T-helper 2 cell treated with Interferon-gamma antibody and Interleukin-4, amounts not matched to agents 5 μg/mL and 100 μg/mL, for 36 hours (primary cell): ENCODE data around the gene C14orf93.
A peak's percentile ranks its signal among the peaks of the same experiment; 100 is the strongest.

Source experiments
- DNase-seq: peaks from one replicate; pipeline ENCODE4 v3.0.0; 2021; ENCODE audit warnings: low spot score
- H3K27ac Mint-ChIP-seq: one replicate; pipeline ENCODE4 v1.8.0; 2021; ENCODE audit warnings: mild to moderate bottlenecking, mixed read lengths
- H3K27me3 Mint-ChIP-seq: one replicate; pipeline ENCODE4 v1.8.0; 2021; ENCODE audit warnings: low read depth, mixed read lengths
- H3K36me3 Mint-ChIP-seq: one replicate; pipeline ENCODE4 v1.8.0; 2021; ENCODE audit warnings: low read depth, mixed read lengths
- H3K4me1 Mint-ChIP-seq: one replicate; pipeline ENCODE4 v1.8.0; 2021; ENCODE audit warnings: low read depth, mixed read lengths
- H3K4me3 Mint-ChIP-seq: one replicate; pipeline ENCODE4 v1.8.0; 2022; ENCODE audit warnings: mild to moderate bottlenecking, moderate library complexity, mixed read lengths
- H3K9me3 Mint-ChIP-seq: one replicate; pipeline ENCODE4 v1.8.0; 2021; ENCODE audit warnings: mixed read lengths

Gene C14orf93

DNA sequence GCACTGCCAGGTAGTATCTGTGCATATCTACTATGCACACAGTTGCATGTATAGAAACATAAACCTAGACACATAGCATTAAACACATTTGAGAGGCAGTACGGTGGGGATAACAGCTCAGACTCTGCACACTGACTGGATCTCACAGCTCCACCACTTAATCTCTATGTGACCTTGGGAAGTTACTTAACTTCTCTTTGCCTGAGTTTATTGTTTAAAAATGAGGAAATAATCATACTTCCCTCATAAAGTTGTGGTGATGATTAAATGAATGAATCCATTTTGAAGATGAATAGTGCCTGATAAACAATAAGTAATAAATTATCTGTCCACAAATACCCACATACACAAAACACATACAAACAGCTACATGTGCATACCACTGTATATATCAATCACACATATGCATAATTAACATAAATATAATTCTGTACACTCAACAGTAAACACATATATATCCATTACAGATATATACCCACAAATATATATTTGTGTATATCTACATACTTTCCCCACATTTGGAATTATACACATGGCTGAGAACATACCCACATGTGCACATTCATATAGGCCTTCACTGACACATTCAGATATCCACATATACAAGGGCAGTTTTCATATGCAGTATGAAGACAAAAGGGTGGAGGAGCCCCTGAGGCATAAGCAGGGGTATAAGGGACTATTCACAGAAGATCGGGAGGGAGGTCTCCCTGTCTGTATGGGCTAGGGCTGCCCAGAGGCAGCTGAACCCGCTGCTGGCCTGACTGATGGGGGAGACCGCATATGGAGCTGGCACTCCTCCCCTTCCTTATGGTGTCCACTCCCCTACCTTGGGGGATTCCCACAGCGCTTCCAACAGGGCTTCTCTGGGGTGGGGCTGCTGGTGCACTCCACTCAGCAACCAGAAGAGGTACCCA is 41.5 kb upstream of the C14orf93 start:
- peaks cover 3% of the 10 kb centered on the region for H3K27me3 Mint-ChIP-seq
- H3K9me3 Mint-ChIP-seq, result no peaks in the 10 kb centered on the region
- H3K4me3 Mint-ChIP-seq, result no peak overlapping the region
- H3K36me3 Mint-ChIP-seq, result no peaks in the 10 kb centered on the region
- DNase-seq, result no peak
- no peak overlapping the region for H3K27ac Mint-ChIP-seq
- H3K4me1 Mint-ChIP-seq, result peaks cover 5% of the 10 kb centered on the region

DNA sequence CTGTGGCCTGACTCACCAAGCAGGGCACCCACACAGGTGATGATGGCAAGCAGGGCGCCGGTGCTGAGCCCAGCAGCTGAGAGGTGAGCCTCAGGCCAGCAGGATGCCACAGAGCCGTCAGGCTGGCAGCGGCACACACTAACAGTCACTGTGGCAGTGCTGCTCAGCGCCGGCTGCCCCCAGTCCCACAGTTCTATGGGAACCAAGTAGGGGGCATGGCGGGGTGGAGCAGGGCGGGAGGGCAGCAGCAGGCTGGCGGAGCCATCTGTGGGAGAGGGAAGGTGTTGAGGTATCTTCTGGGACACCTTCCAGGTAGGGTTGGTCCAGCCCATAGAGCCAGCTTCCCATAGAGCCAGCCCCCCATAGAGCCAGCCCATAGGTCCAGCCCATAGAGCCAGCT is 39.1 kb upstream of the C14orf93 start:
- no peak overlapping the region for H3K4me3 Mint-ChIP-seq
- no peaks in the 10 kb centered on the region for H3K36me3 Mint-ChIP-seq
- no peaks in the 10 kb centered on the region for H3K4me1 Mint-ChIP-seq
- no peaks in the 10 kb centered on the region for H3K9me3 Mint-ChIP-seq
- no peak for DNase-seq
- H3K27ac Mint-ChIP-seq, result no peak overlapping the region
- H3K27me3 Mint-ChIP-seq, result no peaks in the 10 kb centered on the region

DNA sequence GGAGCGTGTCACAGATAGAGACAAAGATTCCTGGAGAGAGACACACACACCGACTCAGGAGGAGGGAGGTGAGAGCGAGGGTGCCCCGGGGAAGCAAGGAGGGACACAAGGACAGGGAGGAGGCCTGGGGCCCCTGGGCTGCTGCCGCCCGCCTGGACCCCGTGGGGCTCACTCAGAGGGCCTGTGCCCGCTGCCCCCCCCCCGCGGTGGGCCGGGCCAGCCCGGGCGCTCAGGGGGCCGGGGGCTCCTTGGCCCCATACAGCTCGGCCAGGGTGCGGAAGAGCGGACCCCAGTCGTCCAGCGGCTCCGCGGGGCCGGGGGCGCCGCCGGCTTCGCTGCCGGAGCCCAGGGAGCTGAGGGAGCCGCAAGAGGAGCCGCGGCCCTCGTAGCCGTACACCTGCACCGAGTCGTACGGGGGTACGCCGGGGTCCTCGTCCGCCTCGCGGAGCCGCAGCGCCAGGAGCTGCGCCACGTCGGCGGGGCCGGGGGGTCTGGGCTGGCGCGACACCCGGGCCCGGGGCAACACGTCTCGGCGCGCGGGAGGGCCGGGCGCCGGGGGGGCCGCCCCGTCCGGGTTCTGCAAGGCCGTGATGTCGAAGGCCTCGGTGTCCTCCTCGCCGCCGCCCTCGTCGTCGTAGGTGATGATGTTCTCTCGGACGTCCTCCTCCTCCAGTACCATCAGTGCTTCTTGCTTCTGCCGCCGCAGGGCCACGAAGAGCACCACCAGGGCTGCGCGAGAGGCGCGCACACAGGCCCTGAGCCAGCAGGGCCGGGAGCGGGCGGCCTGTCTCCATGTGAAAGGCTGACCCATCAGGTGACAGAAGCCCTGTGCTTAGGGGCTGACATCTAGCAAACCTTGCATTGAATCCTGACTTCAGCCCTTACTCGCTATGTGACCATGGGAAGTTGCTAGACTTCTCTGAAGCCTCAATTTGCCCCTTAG is 38.1 kb upstream of the C14orf93 start:
- no peak overlapping the region for H3K27ac Mint-ChIP-seq
- no peaks in the 10 kb centered on the region for H3K36me3 Mint-ChIP-seq
- no peak overlapping the region for H3K4me3 Mint-ChIP-seq
- no peaks in the 10 kb centered on the region for H3K9me3 Mint-ChIP-seq
- no peak for DNase-seq
- H3K4me1 Mint-ChIP-seq, result no peaks in the 10 kb centered on the region
- H3K27me3 Mint-ChIP-seq, result no peaks in the 10 kb centered on the region

DNA sequence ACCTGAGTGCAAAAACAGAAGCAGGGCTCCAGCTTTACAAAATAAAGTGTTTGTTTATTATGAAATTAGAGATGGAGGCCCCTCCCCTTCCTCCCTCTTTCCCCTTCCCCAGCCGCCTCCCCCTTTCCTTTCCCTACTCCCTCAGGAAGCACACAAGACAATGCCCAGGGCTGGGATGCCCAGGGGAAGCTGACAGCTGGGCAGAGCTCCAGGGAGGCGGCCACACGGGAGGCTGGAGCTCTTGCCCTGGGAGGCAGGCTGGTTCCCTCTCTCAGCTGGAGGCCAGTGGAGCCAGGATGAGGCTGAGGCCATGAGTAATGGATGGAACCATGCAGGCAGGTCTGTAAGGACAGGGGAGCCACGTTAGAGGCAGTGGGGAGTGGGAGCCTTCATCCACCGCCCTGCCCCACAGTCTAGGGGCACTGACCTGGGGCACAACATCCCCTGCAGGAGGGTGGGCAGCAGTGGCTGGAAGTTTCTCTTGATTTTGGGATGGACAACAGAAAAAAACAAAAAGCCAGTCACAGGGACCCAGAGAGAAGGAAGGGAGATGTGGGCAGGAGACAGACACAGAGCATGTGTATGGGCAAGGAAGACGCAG is 37.2 kb upstream of the C14orf93 start:
- H3K27ac Mint-ChIP-seq, result no peak overlapping the region
- no peaks in the 10 kb centered on the region for H3K36me3 Mint-ChIP-seq
- no peak overlapping the region for H3K4me3 Mint-ChIP-seq
- no peaks in the 10 kb centered on the region for H3K27me3 Mint-ChIP-seq
- DNase-seq, result no peak
- H3K4me1 Mint-ChIP-seq, result no peaks in the 10 kb centered on the region
- H3K9me3 Mint-ChIP-seq, result no peaks in the 10 kb centered on the region

- no peaks in the 10 kb centered on the region for H3K4me1 Mint-ChIP-seq
- DNase-seq, result no peak
- H3K4me3 Mint-ChIP-seq, result no peak overlapping the region
- H3K36me3 Mint-ChIP-seq, result no peaks in the 10 kb centered on the region
- H3K27ac Mint-ChIP-seq, result no peak overlapping the region
- H3K9me3 Mint-ChIP-seq, result no peaks in the 10 kb centered on the region
- no peaks in the 10 kb centered on the region for H3K27me3 Mint-ChIP-seq
These were observed 35.7 kb upstream of the C14orf93 start for GRCh38 chr14:23045419-23046357.

- Mint-ChIP-seq H3K4me1 (no peaks in the 10 kb centered on the region), H3K9me3 (no peaks in the 10 kb centered on the region), H3K27me3 (no peaks in the 10 kb centered on the region), H3K27ac (no peak overlapping the region), H3K36me3 (no peaks in the 10 kb centered on the region), H3K4me3 (no peak overlapping the region)
- no peak for DNase-seq
These were observed 34.9 kb upstream of the C14orf93 start for GRCh38 chr14:23044840-23045239.

DNA sequence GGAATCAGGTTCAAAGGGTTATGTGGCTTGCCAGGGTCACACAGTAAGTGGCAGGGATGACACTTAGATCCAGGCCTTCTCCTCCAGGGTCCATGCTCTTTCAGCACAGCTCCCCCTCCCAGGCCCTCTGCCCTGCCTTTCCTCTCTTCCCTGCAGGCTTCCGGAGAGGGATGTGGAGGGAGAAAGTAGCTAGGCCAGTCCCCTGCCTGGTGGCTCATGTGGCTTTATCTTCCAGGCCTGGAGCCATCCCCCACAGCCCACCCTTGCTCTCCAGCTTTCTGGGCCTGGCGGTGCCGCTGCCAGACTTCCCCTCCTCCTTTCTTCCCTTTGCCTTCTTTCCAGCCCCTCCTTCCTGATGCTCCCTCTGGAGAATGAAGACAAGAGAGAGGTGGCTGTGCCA is 33.8 kb upstream of the C14orf93 start:
- no peaks in the 10 kb centered on the region for H3K4me1 Mint-ChIP-seq
- no peak for DNase-seq

DNA sequence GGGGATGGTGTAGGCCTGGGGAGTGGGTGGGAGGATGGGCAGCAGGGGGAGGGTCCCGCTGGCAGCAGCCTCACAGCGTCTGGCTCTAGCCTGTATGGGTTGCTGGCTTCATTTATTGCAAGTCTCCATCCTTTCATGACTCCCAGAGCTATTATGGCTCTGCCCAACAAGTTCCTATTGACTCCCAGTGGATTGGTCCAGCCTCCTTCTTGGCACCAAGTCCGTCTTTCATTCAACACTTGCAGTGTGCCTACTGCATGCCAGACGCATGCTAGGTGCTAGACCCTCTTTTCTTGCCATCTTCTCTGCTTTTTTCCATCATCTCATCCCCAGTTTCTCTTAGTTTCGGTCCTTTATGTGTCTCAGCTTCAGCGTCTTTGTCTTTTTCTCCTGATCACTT is 33.2 kb upstream of the C14orf93 start:
- no peak overlapping the region for H3K4me3 Mint-ChIP-seq
- H3K9me3 Mint-ChIP-seq, result no peaks in the 10 kb centered on the region
- H3K36me3 Mint-ChIP-seq, result no peaks in the 10 kb centered on the region
- DNase-seq, result no peak
- no peaks in the 10 kb centered on the region for H3K27me3 Mint-ChIP-seq
- no peak overlapping the region for H3K27ac Mint-ChIP-seq
- H3K4me1 Mint-ChIP-seq, result no peaks in the 10 kb centered on the region

More for the DNA sequence above, 33.8 kb upstream of the C14orf93 start:
- Mint-ChIP-seq H3K9me3 (no peaks in the 10 kb centered on the region), H3K27me3 (no peaks in the 10 kb centered on the region), H3K4me3 (no peak overlapping the region), H3K27ac (no peak overlapping the region), H3K36me3 (no peaks in the 10 kb centered on the region)

GRCh38 chr14:23042162-23042965 is 32.4 kb upstream of the C14orf93 start, which contains the start of gene PSMB11:
Gene PSMB11, plus strand, starts transcription at chr14:23042212. Its CDS starts 14 bp downstream, at chr14:23042226.
- no peak within 1 kb of the TSS for H3K27ac Mint-ChIP-seq

DNA sequence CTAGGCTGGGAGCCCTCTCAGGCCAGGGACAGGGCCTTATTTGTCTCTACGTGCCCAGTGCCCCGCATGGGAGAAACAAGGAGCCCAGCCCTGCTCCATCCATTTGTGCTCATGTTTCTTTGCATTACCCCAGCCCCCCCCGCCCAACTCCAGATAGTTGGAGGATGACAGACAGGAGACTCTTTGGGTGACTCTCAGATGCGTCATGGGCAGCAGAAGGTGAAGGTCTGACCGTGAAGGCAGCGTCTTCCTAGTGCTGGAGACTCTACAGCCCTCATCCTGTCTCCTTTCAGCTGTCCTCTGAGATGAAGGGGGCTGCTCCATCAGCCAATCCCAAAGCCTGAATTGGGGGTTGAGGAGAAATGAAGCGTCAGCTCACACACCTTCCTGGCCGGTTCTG is 31.8 kb upstream of the C14orf93 start:
- Mint-ChIP-seq H3K4me1 (no peaks in the 10 kb centered on the region), H3K36me3 (no peaks in the 10 kb centered on the region), H3K9me3 (no peaks in the 10 kb centered on the region), H3K4me3 (no peak overlapping the region), H3K27me3 (no peaks in the 10 kb centered on the region), H3K27ac (no peak overlapping the region)
- no peak for DNase-seq

More at GRCh38 chr14:23042162-23042965, 32.4 kb upstream of the C14orf93 start, which contains the start of gene PSMB11:
- no peak for DNase-seq
- Mint-ChIP-seq H3K36me3 (no peaks in the 10 kb centered on the region), H3K9me3 (no peaks in the 10 kb centered on the region), H3K4me3 (no peak within 1 kb of the TSS), H3K27me3 (no peaks in the 10 kb centered on the region), H3K4me1 (no peaks in the 10 kb centered on the region)

DNA sequence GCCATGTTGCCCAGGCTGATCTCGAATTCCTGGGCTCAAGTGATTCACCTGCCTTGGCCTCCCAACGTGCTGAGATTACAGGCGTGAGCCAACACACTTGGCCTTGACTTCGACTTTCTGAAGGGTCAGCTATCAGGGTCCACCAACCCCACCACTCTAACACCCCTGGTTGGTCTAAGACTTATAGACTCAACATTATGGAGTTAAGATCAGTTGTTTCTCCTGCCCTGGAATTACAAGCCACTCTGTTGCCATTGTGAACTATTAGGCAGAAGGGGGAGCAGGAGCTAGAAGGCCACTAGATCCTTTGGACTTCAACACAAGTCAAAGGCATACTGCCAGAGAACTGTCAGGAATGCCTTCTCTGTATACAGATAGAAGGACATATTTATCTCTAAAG is 30.2 kb upstream of the C14orf93 start:
- DNase-seq, result no peak
- Mint-ChIP-seq H3K36me3 (no peaks in the 10 kb centered on the region), H3K9me3 (no peaks in the 10 kb centered on the region), H3K4me1 (peaks cover 8% of the 10 kb centered on the region), H3K4me3 (no peak overlapping the region), H3K27ac (no peak overlapping the region), H3K27me3 (no peaks in the 10 kb centered on the region)

DNA sequence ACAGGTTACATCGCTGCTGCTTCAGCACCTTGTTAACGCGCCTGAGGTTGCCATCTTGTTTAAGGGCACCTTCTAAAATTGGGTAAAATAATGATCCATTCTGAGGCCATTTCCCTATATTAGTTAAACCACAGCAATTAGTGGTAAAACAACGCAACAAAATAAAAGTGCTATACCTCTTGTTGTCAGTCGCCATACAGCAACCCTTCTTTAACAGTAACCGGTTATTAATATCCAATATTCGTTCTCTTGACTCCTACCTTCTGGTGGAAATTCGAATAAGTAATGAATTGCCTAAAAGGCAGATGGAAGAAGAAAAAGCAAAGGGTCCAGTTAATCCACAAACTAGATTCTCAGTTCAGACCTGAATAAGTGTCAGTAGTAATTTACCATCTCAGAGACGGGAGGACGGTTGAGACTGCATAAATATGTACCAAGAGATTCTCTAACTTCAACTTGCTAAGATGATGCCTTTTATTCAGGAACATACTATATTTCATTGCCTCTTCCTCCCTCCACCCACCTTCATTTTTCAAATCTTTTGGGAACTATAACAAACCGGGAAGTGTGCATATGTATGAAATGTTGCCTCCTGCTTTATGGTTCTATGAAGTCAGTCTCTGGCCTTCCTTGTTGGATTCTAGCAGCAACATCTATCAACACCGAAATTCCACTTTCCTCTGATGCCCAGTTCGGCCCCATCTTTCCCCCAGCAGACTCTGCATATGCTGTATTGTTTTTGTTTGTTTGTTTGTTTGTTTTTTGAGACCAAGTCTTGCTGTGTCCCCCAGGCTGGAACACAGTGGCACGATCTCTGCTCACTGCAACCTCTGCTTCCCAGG is 25.6 kb upstream of the C14orf93 start:
- Mint-ChIP-seq H3K36me3 (peaks cover 21% of the 10 kb centered on the region), H3K27ac (peak overlapping the region; percentile 89), H3K9me3 (no peaks in the 10 kb centered on the region), H3K27me3 (no peaks in the 10 kb centered on the region), H3K4me3 (peak overlapping the region; percentile 83), H3K4me1 (peaks cover 25% of the 10 kb centered on the region)
- DNase-seq, result no peak
